GM06990 (cell line): ENCODE results near the gene GNPDA1.
"Not testable (repeated sequence)": the region's sequence is repeated elsewhere in the genome, so short reads cannot be mapped to it uniquely, and the experiment has no call there.

ENCODE experiments used
- DNase-seq: peaks from one replicate; pipeline ENCODE4 v3.0.0-alpha.2; 2011; ENCODE audit not compliant: insufficient read length; ENCODE audit errors: extremely low read depth
- H3K27me3 ChIP-seq: replicated peaks from 2 replicates; pipeline ENCODE4 v1.6.0; 2011; ENCODE audit warnings: low read length; ENCODE audit not compliant: control insufficient read depth, insufficient read depth
- H3K36me3 ChIP-seq: 2 replicates; pipeline ENCODE4 v1.5.1; 2011; ENCODE audit warnings: low read length; ENCODE audit not compliant: control insufficient read depth, insufficient read depth
- H3K4me3 ChIP-seq: replicated peaks from 2 replicates; pipeline ENCODE4 v1.5.1; 2011; ENCODE audit warnings: low read depth, mild to moderate bottlenecking, control low read depth, low read length
- CTCF ChIP-seq: IDR thresholded peaks from 2 replicates; pipeline ENCODE4 v1.5.1; 2011; ENCODE audit warnings: low read length, control low read depth, mild to moderate bottlenecking, inconsistent platforms; ENCODE audit not compliant: insufficient read depth, poor library complexity, severe bottlenecking

The GNPDA1 gene

GRCh38 chr5:142053426-142054151, 40.8 kb upstream of the GNPDA1 start:
- DNase-seq, result no peak
- Histone ChIP-seq H3K36me3 (no peaks in the 10 kb centered on the region), H3K27me3 (no peaks in the 10 kb centered on the region), H3K4me3 (no peak overlapping the region)
- TF ChIP-seq CTCF, result no peak

GRCh38 chr5:142052026-142052425, 39.2 kb upstream of the GNPDA1 start:
- H3K36me3 ChIP-seq, H3K4me3 ChIP-seq, DNase-seq, H3K27me3 ChIP-seq: not testable (repeated sequence)

GRCh38 chr5:142048272-142048671, 35.4 kb upstream of the GNPDA1 start:
- no peak for DNase-seq
- no peak for TF ChIP-seq CTCF
- Histone ChIP-seq H3K27me3 (no peaks in the 10 kb centered on the region), H3K4me3 (no peak overlapping the region), H3K36me3 (no peaks in the 10 kb centered on the region)

GRCh38 chr5:142046191-142046590, 33.4 kb upstream of the GNPDA1 start:
- Histone ChIP-seq H3K36me3 (no peaks in the 10 kb centered on the region), H3K4me3 (no peak overlapping the region), H3K27me3 (no peaks in the 10 kb centered on the region)
- no peak for DNase-seq
- TF ChIP-seq CTCF, result no peak

- not testable (repeated sequence) for H3K36me3 ChIP-seq, H3K4me3 ChIP-seq, DNase-seq, H3K27me3 ChIP-seq
These were observed 28.1 kb upstream of the GNPDA1 start for GRCh38 chr5:142040881-142041280.

- Histone ChIP-seq H3K27me3 (no peaks in the 10 kb centered on the region), H3K4me3 (no peak overlapping the region), H3K36me3 (no peaks in the 10 kb centered on the region)
- TF ChIP-seq CTCF, result no peak
- DNase-seq, result no peak
These were observed 27.5 kb upstream of the GNPDA1 start for GRCh38 chr5:142040285-142040684.

GRCh38 chr5:142038735-142039134, 25.9 kb upstream of the GNPDA1 start:
- no peak overlapping the region for H3K4me3 ChIP-seq
- no peaks in the 10 kb centered on the region for H3K27me3 ChIP-seq
- TF ChIP-seq CTCF, result no peak
- DNase-seq, result no peak
- H3K36me3 ChIP-seq, result no peaks in the 10 kb centered on the region

GRCh38 chr5:142037599-142037998, 24.8 kb upstream of the GNPDA1 start:
- not testable (repeated sequence) for DNase-seq, H3K27me3 ChIP-seq, H3K4me3 ChIP-seq, H3K36me3 ChIP-seq
